Neural progenitor cell (in vitro differentiated cells): ENCODE measurements around the gene C9orf153. TPM values are rescaled to one million over a fixed set of nuclear protein-coding genes. Genes with fewer than 3 reads are reported as not detected.
A peak's percentile ranks its signal among the peaks of the same experiment; 100 is the strongest.

Source experiments
- DNase-seq: peaks from one replicate; pipeline ENCODE4 v3.0.0-alpha.2; 2016; ENCODE audit warnings: low spot score
- H2AFZ ChIP-seq: fragments of 200-600 bp; sonication (generic); replicated peaks from 2 replicates; pipeline ENCODE4 v1.6.1; 2016; ENCODE audit warnings: antibody characterized with exemption
- H3F3A ChIP-seq: fragments of 200-600 bp; sonication (generic); 2 replicates; pipeline ENCODE4 v1.6.1; 2016; ENCODE audit warnings: antibody characterized with exemption, low read depth
- H3K27ac ChIP-seq: fragments of 200-600 bp; sonication (generic); 2 replicates; pipeline ENCODE4 v1.5.1; 2016; ENCODE audit warnings: mild to moderate bottlenecking
- H3K27me3 ChIP-seq: fragments of 200-600 bp; sonication (generic); 2 replicates; pipeline ENCODE4 v1.6.1; 2016; ENCODE audit warnings: mild to moderate bottlenecking, moderate library complexity
- H3K36me3 ChIP-seq: fragments of 200-600 bp; sonication (generic); 2 replicates; pipeline ENCODE4 v1.5.1; 2016
- H3K4me1 ChIP-seq: fragments of 200-600 bp; sonication (generic); 2 replicates; pipeline ENCODE4 v1.6.1; 2016; ENCODE audit warnings: mixed run types
- H3K4me2 ChIP-seq: fragments of 200-600 bp; sonication (generic); 2 replicates; pipeline ENCODE4 v1.6.1; 2016
- H3K4me3 ChIP-seq: fragments of 200-600 bp; sonication (generic); 2 replicates; pipeline ENCODE4 v1.5.1; 2016
- H3K79me2 ChIP-seq: fragments of 200-600 bp; sonication (generic); 2 replicates; pipeline ENCODE4 v1.6.1; 2016; ENCODE audit warnings: low read depth
- H3K9ac ChIP-seq: fragments of 200-600 bp; sonication (generic); 2 replicates; pipeline ENCODE4 v1.6.1; 2016
- H3K9me3 ChIP-seq: fragments of 200-600 bp; sonication (generic); 2 replicates; pipeline ENCODE4 v1.5.1; 2016; ENCODE audit warnings: low read depth
- H4K20me1 ChIP-seq: fragments of 200-600 bp; sonication (generic); 2 replicates; pipeline ENCODE4 v1.6.1; 2016; ENCODE audit warnings: low read depth
- H3K27ac Mint-ChIP-seq: 3 replicates; pipeline ENCODE4 v1.8.0; 2021; ENCODE audit warnings: mixed read lengths
- H3K27me3 Mint-ChIP-seq: 2 replicates; pipeline ENCODE4 v1.8.0; 2022; ENCODE audit warnings: low read depth, mild to moderate bottlenecking, inconsistent platforms, moderate library complexity, mixed read lengths; ENCODE audit not compliant: insufficient read depth
- H3K36me3 Mint-ChIP-seq: 3 replicates; pipeline ENCODE4 v1.8.0; 2021; ENCODE audit warnings: mixed read lengths
- H3K4me1 Mint-ChIP-seq: 3 replicates; pipeline ENCODE4 v1.8.0; 2021; ENCODE audit warnings: mixed read lengths
- H3K4me3 Mint-ChIP-seq: 3 replicates; pipeline ENCODE4 v1.8.0; 2021; ENCODE audit warnings: mild to moderate bottlenecking, moderate library complexity, mixed read lengths
- H3K9me3 Mint-ChIP-seq: 3 replicates; pipeline ENCODE4 v1.8.0; 2020; ENCODE audit warnings: mixed read lengths
- CTCF ChIP-seq: fragments of 200-600 bp; sonication (generic); IDR thresholded peaks from 2 replicates; pipeline ENCODE4 v1.5.1; 2017; ENCODE audit warnings: antibody characterized with exemption, mild to moderate bottlenecking
- EZH2 ChIP-seq: fragments of 200-600 bp; sonication (generic); IDR thresholded peaks from 2 replicates; pipeline ENCODE4 v1.6.1; 2017; ENCODE audit warnings: antibody characterized with exemption, mild to moderate bottlenecking, moderate library complexity
- EZH2phosphoT487 ChIP-seq: fragments of 200-600 bp; sonication (generic); IDR thresholded peaks from 2 replicates; pipeline ENCODE4 v1.6.1; 2017; ENCODE audit warnings: antibody characterized with exemption
- total RNA-seq: library from RNA; depleted of rRNA; stranded (reverse); fragments of >200 nt; gene quantifications from 2 replicates; pipeline ENCODE4 v1.2.3, GENCODE V29; 2015; ENCODE audit warnings: low replicate concordance

The C9orf153 gene
- total RNA-seq, 1 donor from 2014 or later = not detected

- H2AFZ ChIP-seq = peak overlapping the region; percentile 94
- H3K27me3 Mint-ChIP-seq = no peaks in the 10 kb centered on the region
These were observed 57.0 kb downstream of the C9orf153 start for GRCh38 chr9:86202338-86202882.

GRCh38 chr9:86201474-86202337 lies 57.8 kb downstream of the C9orf153 start:
- Histone ChIP-seq H3K9ac (no peak overlapping the region), H3F3A (no peaks in the 10 kb centered on the region), H4K20me1 (no peaks in the 10 kb centered on the region), H2AFZ (peak overlapping the region; percentile 94), H3K79me2 (no peaks in the 10 kb centered on the region), H3K36me3 (no peaks in the 10 kb centered on the region), H3K27ac (no peak overlapping the region), H3K4me2 (no peak overlapping the region), H3K4me1 (no peaks in the 10 kb centered on the region), H3K4me3 (no peak overlapping the region), H3K9me3 (no peaks in the 10 kb centered on the region), H3K27me3 (no peaks in the 10 kb centered on the region)
- TF ChIP-seq EZH2 (no peak), EZH2phosphoT487 (no peak), CTCF (no peak)
- Mint-ChIP-seq H3K9me3 (peaks cover 4% of the 10 kb centered on the region), H3K4me3 (no peak overlapping the region), H3K36me3 (no peaks in the 10 kb centered on the region), H3K27ac (no peak overlapping the region), H3K27me3 (peaks cover 3% of the 10 kb centered on the region), H3K4me1 (peaks cover 4% of the 10 kb centered on the region)
- DNase-seq = no peak

More at GRCh38 chr9:86202338-86202882, 57.0 kb downstream of the C9orf153 start:
- Histone ChIP-seq H3K4me3 (no peak overlapping the region), H3K36me3 (no peaks in the 10 kb centered on the region), H3K79me2 (no peaks in the 10 kb centered on the region), H3K4me2 (no peak overlapping the region), H4K20me1 (no peaks in the 10 kb centered on the region), H3K9ac (no peak overlapping the region), H3K27me3 (no peaks in the 10 kb centered on the region), H3K27ac (no peak overlapping the region), H3F3A (no peaks in the 10 kb centered on the region), H3K9me3 (no peaks in the 10 kb centered on the region), H3K4me1 (no peaks in the 10 kb centered on the region)
- no peak overlapping the region for H3K27ac Mint-ChIP-seq
- DNase-seq = peak; percentile 63
- peaks cover 4% of the 10 kb centered on the region for H3K4me1 Mint-ChIP-seq
- TF ChIP-seq EZH2 = no peak
- TF ChIP-seq CTCF = peak; percentile 91
- H3K36me3 Mint-ChIP-seq = no peaks in the 10 kb centered on the region
- H3K4me3 Mint-ChIP-seq = no peak overlapping the region
- H3K9me3 Mint-ChIP-seq = peaks cover 4% of the 10 kb centered on the region

- H3K27ac Mint-ChIP-seq = no peak overlapping the region
These were observed 58.8 kb downstream of the C9orf153 start for GRCh38 chr9:86200599-86201162.

More at GRCh38 chr9:86200599-86201162, 58.8 kb downstream of the C9orf153 start:
- H4K20me1 ChIP-seq = no peaks in the 10 kb centered on the region
- DNase-seq = no peak
- H3K4me3 ChIP-seq = no peak overlapping the region
- peaks cover 4% of the 10 kb centered on the region for H3K4me1 Mint-ChIP-seq
- H3K27ac ChIP-seq = no peak overlapping the region
- peaks cover 3% of the 10 kb centered on the region for H3K27me3 Mint-ChIP-seq
- no peaks in the 10 kb centered on the region for H3K4me1 ChIP-seq
- H3K4me3 Mint-ChIP-seq = no peak overlapping the region
- TF ChIP-seq CTCF (no peak), EZH2 (no peak), EZH2phosphoT487 (no peak)
- H3K9me3 Mint-ChIP-seq = peaks cover 4% of the 10 kb centered on the region
- H3K36me3 ChIP-seq = no peaks in the 10 kb centered on the region
- no peak overlapping the region for H2AFZ ChIP-seq
- H3K79me2 ChIP-seq = no peaks in the 10 kb centered on the region
- H3K4me2 ChIP-seq = no peak overlapping the region
- no peaks in the 10 kb centered on the region for H3K9me3 ChIP-seq
- no peaks in the 10 kb centered on the region for H3K36me3 Mint-ChIP-seq
- H3K9ac ChIP-seq = no peak overlapping the region
- no peaks in the 10 kb centered on the region for H3K27me3 ChIP-seq
- no peaks in the 10 kb centered on the region for H3F3A ChIP-seq
